GM18909 (cell line): Measurements from ENCODE around the gene NELL1.

Experiments used
- ATAC-seq: cut with Tn5 transposase; IDR thresholded peaks from one replicate; pipeline ENCODE4 v1.9.1; 2021; ENCODE audit warnings: mild to moderate bottlenecking; ENCODE audit not compliant: unreplicated experiment, poor library complexity

NELL1 gene

DNA sequence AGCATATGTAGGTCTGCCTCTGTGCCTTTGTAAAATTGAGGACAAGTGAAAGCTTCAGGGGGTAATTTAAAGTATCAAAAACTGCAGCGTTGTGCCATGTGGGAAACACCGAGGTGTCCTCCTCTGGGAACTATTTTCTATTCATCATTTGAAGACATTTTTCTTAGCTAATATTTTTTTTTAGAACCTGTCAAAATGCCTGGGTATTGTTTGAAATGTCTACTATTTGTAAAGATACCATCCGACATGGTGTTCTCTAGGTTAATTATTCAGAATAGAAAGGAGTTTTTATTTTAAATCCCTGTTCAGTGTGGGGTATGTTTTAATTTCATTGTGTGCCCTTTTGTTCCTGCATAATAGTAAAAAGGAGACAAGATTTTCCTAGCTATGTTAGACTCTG is 490.8 kb downstream of the NELL1 start:
- ATAC-seq: no peak

GRCh38 chr11:21169639-21170038 is 500.3 kb downstream of the NELL1 start:
- no peak for ATAC-seq

DNA sequence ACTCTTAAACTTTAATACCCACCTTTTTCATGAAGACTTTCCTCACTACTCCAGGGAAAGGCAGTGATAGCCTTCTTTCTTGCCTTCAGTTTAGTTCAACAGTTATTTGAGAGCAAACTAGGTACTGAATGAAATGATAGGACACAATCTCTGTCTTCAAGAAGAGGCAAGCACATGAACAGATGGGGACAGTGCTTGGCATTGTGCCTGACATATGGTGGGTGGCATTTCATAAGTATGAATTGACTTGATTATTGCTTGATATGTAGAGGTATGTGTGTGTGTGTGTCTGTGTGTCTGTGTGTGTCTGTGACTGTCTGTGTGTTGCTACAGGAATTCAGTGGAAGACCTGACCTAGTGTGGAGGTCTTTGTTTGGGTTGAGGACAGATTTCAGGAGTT is 504.1 kb downstream of the NELL1 start:
- ATAC-seq: no peak

- ATAC-seq: no peak
These were observed 505.4 kb downstream of the NELL1 start for GRCh38 chr11:21174781-21175180.

- ATAC-seq: no peak
These were observed 508.0 kb downstream of the NELL1 start for GRCh38 chr11:21177379-21177778.

GRCh38 chr11:21179770-21180169 is 510.4 kb downstream of the NELL1 start:
- no peak for ATAC-seq

DNA sequence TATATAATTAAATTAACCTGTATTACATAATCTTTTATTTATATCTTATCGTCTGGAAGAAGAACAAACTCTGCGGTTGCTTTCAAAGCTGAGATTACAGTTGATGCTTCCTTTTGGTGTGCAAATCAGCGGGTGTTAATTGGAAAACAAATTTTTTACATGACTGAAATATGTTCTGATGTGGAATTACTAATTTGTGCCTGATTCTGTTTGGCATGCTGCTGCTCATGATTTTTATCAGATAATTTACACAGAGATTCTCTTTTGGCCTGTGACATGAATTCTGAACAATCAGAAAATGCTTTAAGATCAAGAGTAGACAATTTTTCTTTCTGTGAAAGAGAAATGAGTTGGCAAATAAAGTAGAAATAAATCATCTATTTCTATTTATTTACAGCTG is 510.8 kb downstream of the NELL1 start:
- ATAC-seq: no peak

DNA sequence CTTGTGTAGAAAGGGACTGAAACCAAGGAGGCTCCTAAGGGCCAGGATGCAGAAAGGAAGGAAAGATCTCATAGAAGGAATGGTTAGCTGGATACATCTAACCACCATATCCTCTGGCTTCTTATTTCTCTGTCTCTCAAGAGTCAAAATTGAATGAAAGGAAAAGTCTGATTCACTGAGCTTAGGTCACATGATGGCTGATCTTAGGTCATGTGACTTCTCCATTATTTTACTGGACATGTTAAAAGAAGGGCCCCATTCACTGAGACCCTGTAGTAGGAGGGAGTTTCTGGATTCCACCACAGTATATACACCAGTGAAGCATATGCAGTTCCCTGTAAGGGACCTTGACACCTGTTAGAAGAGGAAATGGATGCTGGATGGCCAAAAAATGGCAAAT is 516.6 kb downstream of the NELL1 start:
- no peak for ATAC-seq

- ATAC-seq: no peak
These were observed 520.8 kb downstream of the NELL1 start for GRCh38 chr11:21190181-21190580.

DNA sequence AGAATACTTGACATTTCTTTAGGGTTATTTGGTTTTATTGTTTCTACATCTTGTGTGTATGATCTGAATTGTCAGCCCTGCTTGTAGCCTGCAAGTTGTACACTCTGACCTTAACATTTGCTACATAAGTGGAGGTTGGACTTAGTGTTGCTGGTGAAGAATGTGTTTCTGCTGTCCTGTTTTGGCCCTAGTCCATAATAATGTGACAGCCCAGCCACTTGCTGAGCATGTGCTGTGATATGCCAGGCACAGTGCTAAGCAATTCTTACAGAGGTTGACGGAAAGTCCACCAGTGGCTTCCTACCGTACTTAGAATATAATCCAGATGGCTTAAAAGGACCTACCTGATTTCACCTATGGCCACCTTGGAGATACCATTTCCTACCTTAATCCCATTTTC is 526.6 kb downstream of the NELL1 start:
- no peak for ATAC-seq

DNA sequence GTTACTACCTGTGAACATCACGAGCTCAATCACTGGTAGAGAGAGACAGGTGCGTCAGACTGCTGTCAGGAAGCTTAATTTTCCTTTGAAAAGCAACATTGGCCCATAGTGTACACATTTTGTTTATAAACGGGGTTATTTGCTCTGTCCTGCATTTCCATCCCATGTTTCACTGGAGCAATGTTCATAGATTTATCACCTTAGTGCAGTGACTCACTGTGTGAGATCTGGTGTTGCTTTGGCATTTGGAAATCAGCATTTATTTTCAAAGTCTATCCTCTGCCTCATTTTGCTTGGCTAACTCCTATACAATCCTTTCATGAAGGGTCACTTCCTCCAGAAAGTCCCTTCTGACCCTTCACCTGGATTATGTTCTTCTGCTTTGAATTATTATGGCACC is 529.1 kb downstream of the NELL1 start:
- no peak for ATAC-seq

DNA sequence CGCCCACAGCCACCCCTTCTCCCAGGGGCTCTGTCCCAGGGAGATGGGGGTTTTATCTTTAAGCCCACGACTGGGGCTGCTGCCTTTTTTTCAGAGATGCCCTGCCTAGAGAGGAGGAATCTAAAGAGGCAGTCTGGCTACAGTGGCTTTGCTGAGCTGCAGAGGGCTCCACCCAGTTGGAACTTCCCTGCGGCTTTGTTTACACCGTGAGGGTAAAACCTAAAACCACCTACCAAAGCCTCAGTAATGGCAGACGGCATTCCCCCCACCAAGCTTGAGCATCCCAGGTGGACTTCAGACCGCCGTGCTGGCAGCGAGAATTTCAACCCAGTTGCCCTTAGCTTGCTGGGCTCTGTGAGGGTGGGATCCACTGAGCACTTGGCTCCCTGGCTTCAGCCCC is 535.8 kb downstream of the NELL1 start:
- ATAC-seq: no peak

DNA sequence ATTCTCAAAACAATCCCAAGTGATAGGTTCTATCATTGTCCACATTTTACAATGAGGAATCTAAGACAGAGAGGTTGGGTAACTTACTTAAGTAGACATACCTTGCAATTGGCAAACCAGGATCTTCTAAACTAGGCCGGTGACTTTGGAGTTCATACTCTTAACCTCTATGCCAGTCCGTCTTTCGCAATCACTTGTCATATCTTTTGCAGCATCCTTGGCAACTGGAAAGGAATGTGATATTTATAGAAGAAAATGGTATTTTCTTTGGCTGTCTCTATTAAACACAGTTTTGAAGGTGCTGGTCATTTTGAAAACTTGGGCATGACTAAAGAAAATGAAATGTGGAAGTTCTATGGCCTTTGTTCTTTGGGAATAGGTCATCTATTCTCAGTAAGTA is 556.5 kb downstream of the NELL1 start:
- no peak for ATAC-seq

GRCh38 chr11:21229224-21229623 is 559.8 kb downstream of the NELL1 start:
- ATAC-seq: no peak

GRCh38 chr11:21250196-21250595 is 580.8 kb downstream of the NELL1 start:
- no peak for ATAC-seq

DNA sequence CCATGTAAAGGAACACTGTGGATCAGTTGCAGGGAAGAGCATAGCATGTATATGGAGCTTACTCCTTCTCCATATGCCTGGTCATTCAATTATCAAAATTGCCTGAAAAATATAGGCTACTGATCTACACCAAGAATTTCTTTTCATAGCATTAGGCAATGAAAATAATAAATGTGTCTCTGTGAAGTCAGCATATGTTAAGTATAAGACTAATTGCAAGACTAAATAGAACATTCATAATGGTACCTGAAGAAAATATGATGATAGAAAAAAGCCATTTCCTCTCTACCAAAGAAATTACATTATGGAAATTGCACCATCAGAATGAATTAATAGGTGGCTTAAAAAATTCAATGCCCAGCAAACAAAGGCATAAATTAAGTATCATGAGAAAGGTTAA is 584.7 kb downstream of the NELL1 start:
- ATAC-seq: no peak

- no peak for ATAC-seq
These were observed 585.4 kb downstream of the NELL1 start for GRCh38 chr11:21254790-21255189.

DNA sequence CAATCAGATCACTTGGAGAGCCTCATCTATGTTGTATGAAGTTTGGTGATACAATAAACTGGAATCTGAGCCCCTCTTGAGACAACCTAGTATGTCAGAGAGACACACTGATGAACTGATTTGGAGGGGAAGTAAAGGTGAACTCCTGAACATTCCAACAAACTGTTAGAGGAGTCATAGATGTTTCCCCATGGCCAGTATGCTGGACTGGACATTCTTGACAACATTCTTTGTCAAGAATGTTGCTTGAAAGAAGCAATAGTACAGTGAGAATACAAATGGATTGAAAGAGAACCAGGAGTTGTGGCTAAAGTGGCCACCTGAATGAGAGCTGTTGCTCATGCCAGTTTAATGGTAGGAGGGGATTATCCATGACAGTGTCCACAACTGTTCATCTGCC is 588.1 kb downstream of the NELL1 start:
- no peak for ATAC-seq

- ATAC-seq: no peak
These were observed 589.0 kb downstream of the NELL1 start for GRCh38 chr11:21258414-21258813.

- no peak for ATAC-seq
These were observed 590.7 kb downstream of the NELL1 start for GRCh38 chr11:21260101-21260500.

GRCh38 chr11:21262992-21263391 is 593.6 kb downstream of the NELL1 start:
- no peak for ATAC-seq

DNA sequence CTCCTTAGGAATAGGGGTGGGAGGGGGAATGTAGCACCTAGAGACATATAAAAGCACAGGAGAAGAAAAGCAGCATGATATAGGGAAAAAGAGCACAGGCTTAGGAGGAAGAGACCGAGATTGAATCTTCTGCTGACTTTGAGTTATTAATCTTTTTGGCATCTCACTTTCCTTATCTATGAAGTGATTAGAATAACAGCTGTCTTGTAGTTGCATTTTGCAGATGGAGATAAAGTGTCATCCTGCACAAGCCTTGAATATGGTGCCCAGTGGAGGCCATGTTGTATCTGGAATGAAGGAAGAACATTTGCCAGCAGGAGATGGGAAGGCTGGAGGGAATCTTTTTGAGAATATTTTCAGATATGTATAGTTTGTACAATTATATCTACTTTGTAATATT is 594.7 kb downstream of the NELL1 start:
- no peak for ATAC-seq

- no peak for ATAC-seq
These were observed 598.6 kb downstream of the NELL1 start for GRCh38 chr11:21268036-21268435.
